HG03039 (cell line): ENCODE results near the gene KIAA0319L.
"Not testable (repeated sequence)": the region's sequence is repeated elsewhere in the genome, so short reads cannot be mapped to it uniquely, and the experiment has no call there.

Experiments used
- ATAC-seq: cut with Tn5 transposase; IDR thresholded peaks from one replicate; pipeline ENCODE4 v1.9.1; 2021; ENCODE audit warnings: mild to moderate bottlenecking, moderate library complexity; ENCODE audit not compliant: unreplicated experiment

KIAA0319L gene

GRCh38 chr1:35557118-35557610 lies at the start of gene KIAA0319L:
TSS of gene KIAA0319L (minus strand) at chr1:35557403. CDS start at chr1:35554491, 2,912 bp downstream.
- ATAC-seq = peak; percentile 69

- no peak for ATAC-seq
These were observed 48.6 kb upstream of the KIAA0319L start for GRCh38 chr1:35605867-35606182.

GRCh38 chr1:35605071-35605866 lies 48.1 kb upstream of the KIAA0319L start:
- no peak for ATAC-seq

GRCh38 chr1:35603941-35604340 lies 46.7 kb upstream of the KIAA0319L start:
- ATAC-seq = no peak

GRCh38 chr1:35603468-35603867 lies 46.3 kb upstream of the KIAA0319L start:
- ATAC-seq = no peak

- no peak for ATAC-seq
These were observed 43.4 kb upstream of the KIAA0319L start for GRCh38 chr1:35600593-35600992.

GRCh38 chr1:35599411-35599810 lies 42.2 kb upstream of the KIAA0319L start:
- ATAC-seq = no peak

GRCh38 chr1:35598895-35599294 lies 41.7 kb upstream of the KIAA0319L start:
- no peak for ATAC-seq

- no peak for ATAC-seq
These were observed 40.7 kb upstream of the KIAA0319L start for GRCh38 chr1:35597870-35598269.

- ATAC-seq = no peak
These were observed 38.5 kb upstream of the KIAA0319L start for GRCh38 chr1:35595684-35596083.

GRCh38 chr1:35594005-35594760 lies 37.0 kb upstream of the KIAA0319L start:
- no peak for ATAC-seq

GRCh38 chr1:35592991-35593769 lies 36.0 kb upstream of the KIAA0319L start:
- ATAC-seq = no peak

- ATAC-seq = no peak
These were observed 34.0 kb upstream of the KIAA0319L start for GRCh38 chr1:35591211-35591610.

GRCh38 chr1:35590476-35591040 lies 33.4 kb upstream of the KIAA0319L start:
- no peak for ATAC-seq

GRCh38 chr1:35589516-35590427 lies 32.6 kb upstream of the KIAA0319L start:
- no peak for ATAC-seq

GRCh38 chr1:35588197-35588910 lies 31.2 kb upstream of the KIAA0319L start:
- ATAC-seq = no peak

GRCh38 chr1:35587736-35588135 lies 30.5 kb upstream of the KIAA0319L start:
- ATAC-seq = no peak

- no peak for ATAC-seq
These were observed 29.6 kb upstream of the KIAA0319L start for GRCh38 chr1:35586808-35587207.

- ATAC-seq = not testable (repeated sequence)
These were observed 28.6 kb upstream of the KIAA0319L start for GRCh38 chr1:35585805-35586204.
